ENCODE measurements around the gene AGRP.

Gene AGRP

GRCh38 chr16:67471758-67472384 lies 11.5 kb downstream of the AGRP start:
- H3K27me3 ChIP-seq: no peaks in the 10 kb centered on the region
- H3K36me3 ChIP-seq: peaks cover 13% of the 10 kb centered on the region
- no peak overlapping the region for H3K4me3 ChIP-seq (ENCODE audit: low read depth in 1 of 2, low read length in 1 of 2)
- H3K27ac ChIP-seq: no peak overlapping the region
- H3K9me3 ChIP-seq: no peaks in the 10 kb centered on the region
- TF ChIP-seq CTCF (IDR thresholded peaks at IDR 0.05): no peak
- peaks cover 96% of the 10 kb centered on the region in 2 experiments for H3K4me1 ChIP-seq (ENCODE audit: control insufficient read depth in 1 of 2, insufficient read depth in 1 of 2, low read depth in 1 of 2, low read length in 1 of 2)

DNA sequence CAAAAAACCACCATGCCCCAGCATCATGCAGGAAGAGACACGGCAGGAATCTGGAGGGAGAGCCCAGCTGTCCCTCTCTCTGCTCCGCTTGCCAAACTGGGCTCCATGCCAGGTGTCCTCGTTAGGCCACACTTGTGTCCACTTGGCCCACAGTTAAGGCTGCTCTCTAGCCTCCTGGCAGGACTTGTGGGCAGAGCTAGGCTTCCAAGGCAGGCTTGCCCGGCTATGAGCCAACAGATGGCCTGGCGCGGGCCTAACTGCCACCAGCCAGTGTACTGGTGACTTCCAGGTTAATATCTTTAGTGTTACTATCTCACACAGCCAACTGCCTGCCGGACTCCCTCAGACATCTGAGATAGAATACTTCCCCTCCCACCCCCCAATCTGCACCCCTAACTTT lies 13.0 kb downstream of the AGRP start:
- H3K4me1 ChIP-seq (ENCODE audit: control insufficient read depth in 1 of 2, insufficient read depth in 1 of 2, low read depth in 1 of 2, low read length in 1 of 2): peaks cover 92 to 94% of the 10 kb centered on the region in 2 experiments

DNA sequence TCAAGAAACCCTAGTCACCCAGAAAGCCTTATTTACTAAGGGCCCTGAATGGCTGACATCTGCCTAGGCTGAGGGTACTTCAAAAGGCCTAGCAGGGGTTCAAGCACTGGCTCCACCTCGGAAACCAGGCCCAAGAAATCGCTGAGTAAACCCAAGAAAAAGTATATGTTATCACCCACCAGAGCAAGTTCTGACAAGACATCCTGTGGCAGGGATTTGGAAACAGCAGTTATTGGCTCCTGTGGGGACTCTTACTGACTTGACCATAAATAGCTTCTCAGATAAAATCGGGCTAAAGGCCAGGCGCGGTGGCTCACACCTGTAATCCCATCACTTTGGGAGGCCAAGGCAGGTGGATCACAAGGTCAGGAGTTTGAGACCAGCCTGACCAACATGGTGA lies 14.6 kb downstream of the AGRP start:
- Histone ChIP-seq H3K36me3 (peaks cover 17% of the 10 kb centered on the region), H3K27ac (peak overlapping the region; percentile 76), H3K4me1 (ENCODE audit: control insufficient read depth in 1 of 2, insufficient read depth in 1 of 2, low read depth in 1 of 2, low read length in 1 of 2) (peaks cover 78 to 80% of the 10 kb centered on the region in 2 experiments), H3K27me3 (no peaks in the 10 kb centered on the region), H3K9me3 (no peaks in the 10 kb centered on the region), H3K4me3 (ENCODE audit: low read depth in 1 of 2, low read length in 1 of 2) (peak overlapping the region; percentile 16 to 35)
- TF ChIP-seq CTCF (IDR thresholded peaks at IDR 0.05): no peak

More for the DNA sequence above, 13.0 kb downstream of the AGRP start:
- TF ChIP-seq CTCF (IDR thresholded peaks at IDR 0.05): no peak
- H3K4me3 ChIP-seq (ENCODE audit: low read depth in 1 of 2, low read length in 1 of 2): no peak overlapping the region
- no peaks in the 10 kb centered on the region for H3K27me3 ChIP-seq
- peaks cover 13% of the 10 kb centered on the region for H3K36me3 ChIP-seq
- H3K9me3 ChIP-seq: no peaks in the 10 kb centered on the region
- peak overlapping the region; percentile 54 for H3K27ac ChIP-seq

- no peaks in the 10 kb centered on the region for H3K27me3 ChIP-seq
- no peak overlapping the region for H3K27ac ChIP-seq
- no peak overlapping the region for H3K4me3 ChIP-seq (ENCODE audit: low read depth in 1 of 2, low read length in 1 of 2)
- H3K9me3 ChIP-seq: no peaks in the 10 kb centered on the region
- no peak for TF ChIP-seq CTCF (IDR thresholded peaks at IDR 0.05)
- peaks cover 35% of the 10 kb centered on the region for H3K36me3 ChIP-seq
- H3K4me1 ChIP-seq (ENCODE audit: control insufficient read depth in 1 of 2, insufficient read depth in 1 of 2, low read depth in 1 of 2, low read length in 1 of 2): peaks cover 59 to 65% of the 10 kb centered on the region in 2 experiments
These were observed 16.8 kb downstream of the AGRP start for GRCh38 chr16:67466581-67466980.

GRCh38 chr16:67464565-67464964 lies 18.8 kb downstream of the AGRP start:
- no peak for TF ChIP-seq CTCF (IDR thresholded peaks at IDR 0.05)
- Histone ChIP-seq H3K27me3 (no peaks in the 10 kb centered on the region), H3K4me3 (ENCODE audit: low read depth in 1 of 2, low read length in 1 of 2) (no peak overlapping the region), H3K4me1 (ENCODE audit: control insufficient read depth in 1 of 2, insufficient read depth in 1 of 2, low read depth in 1 of 2, low read length in 1 of 2) (peaks cover 47 to 61% of the 10 kb centered on the region in 2 experiments), H3K9me3 (no peaks in the 10 kb centered on the region), H3K36me3 (peaks cover 56% of the 10 kb centered on the region), H3K27ac (peak overlapping the region; percentile 5)
